ENCODE data around the gene ADARB2.
"Not testable (repeated sequence)": the region's sequence is repeated elsewhere in the genome, so short reads cannot be mapped to it uniquely, and the experiment has no call there.

ADARB2 gene

GRCh38 chr10:1476455-1476803, 260.9 kb downstream of the ADARB2 start:
- no peak for DNase-seq

GRCh38 chr10:1475771-1476454, 261.4 kb downstream of the ADARB2 start:
- no peak for DNase-seq

- no peak for DNase-seq
Measured at GRCh38 chr10:1475098-1475591, 262.2 kb downstream of the ADARB2 start.

GRCh38 chr10:1474376-1475097, 262.8 kb downstream of the ADARB2 start:
- no peak for DNase-seq

GRCh38 chr10:1473874-1474273, 263.5 kb downstream of the ADARB2 start:
- DNase-seq, result no peak

GRCh38 chr10:1472178-1472958, 265.0 kb downstream of the ADARB2 start:
- no peak for DNase-seq

GRCh38 chr10:1468811-1469210, 268.5 kb downstream of the ADARB2 start:
- no peak for DNase-seq

- no peak for DNase-seq
Measured at GRCh38 chr10:1467334-1468076, 269.8 kb downstream of the ADARB2 start.

- no peak for DNase-seq
Measured at GRCh38 chr10:1465993-1466764, 271.1 kb downstream of the ADARB2 start.

- no peak for DNase-seq
Measured at GRCh38 chr10:1465418-1465911, 271.9 kb downstream of the ADARB2 start.

GRCh38 chr10:1464881-1465417, 272.4 kb downstream of the ADARB2 start:
- no peak for DNase-seq

- DNase-seq, result not testable (repeated sequence)
Measured at GRCh38 chr10:1463971-1464370, 273.4 kb downstream of the ADARB2 start.

GRCh38 chr10:1462994-1463633, 274.2 kb downstream of the ADARB2 start:
- DNase-seq, result no peak

GRCh38 chr10:1462521-1462920, 274.8 kb downstream of the ADARB2 start:
- DNase-seq, result no peak

- DNase-seq, result no peak
Measured at GRCh38 chr10:1462032-1462431, 275.3 kb downstream of the ADARB2 start.

GRCh38 chr10:1461016-1461415, 276.3 kb downstream of the ADARB2 start:
- no peak for DNase-seq

GRCh38 chr10:1459664-1460063, 277.7 kb downstream of the ADARB2 start:
- DNase-seq, result not testable (repeated sequence)

GRCh38 chr10:1454951-1455350, 282.4 kb downstream of the ADARB2 start:
- no peak for DNase-seq

- no peak for DNase-seq
Measured at GRCh38 chr10:1454428-1454827, 282.9 kb downstream of the ADARB2 start.

- DNase-seq, result no peak
Measured at GRCh38 chr10:1452777-1453176, 284.5 kb downstream of the ADARB2 start.

- no peak for DNase-seq
Measured at GRCh38 chr10:1451941-1452340, 285.4 kb downstream of the ADARB2 start.
